GM12874 (cell line): ENCODE data around the gene MMP27.

Source experiments
- CTCF ChIP-seq: IDR thresholded peaks from 2 replicates; pipeline ENCODE4 v1.5.1; 2011; ENCODE audit warnings: low read depth, mild to moderate bottlenecking, control low read depth, low read length, moderate library complexity; ENCODE audit not compliant: insufficient read depth

Gene MMP27

DNA sequence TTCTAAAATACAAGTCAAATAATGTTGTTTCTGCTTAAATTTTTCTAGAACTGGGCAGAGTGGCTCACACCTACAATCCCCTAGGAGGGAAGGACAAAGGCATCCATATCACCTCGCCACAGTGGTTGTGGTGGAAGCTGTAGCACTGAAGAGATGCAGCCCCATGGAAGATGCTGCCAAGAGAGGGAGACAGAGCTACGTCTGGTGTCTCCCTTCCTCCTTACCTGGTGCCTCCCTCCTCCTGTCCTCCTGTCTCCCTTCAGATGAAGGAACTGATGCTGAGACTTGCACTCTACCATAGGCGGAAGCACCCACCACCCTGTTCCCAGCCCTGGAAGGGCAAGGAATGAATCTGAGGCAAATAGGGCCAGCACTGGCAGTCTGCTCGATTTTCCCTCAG is 22.3 kb downstream of the MMP27 start:
- TF ChIP-seq CTCF, result no peak

DNA sequence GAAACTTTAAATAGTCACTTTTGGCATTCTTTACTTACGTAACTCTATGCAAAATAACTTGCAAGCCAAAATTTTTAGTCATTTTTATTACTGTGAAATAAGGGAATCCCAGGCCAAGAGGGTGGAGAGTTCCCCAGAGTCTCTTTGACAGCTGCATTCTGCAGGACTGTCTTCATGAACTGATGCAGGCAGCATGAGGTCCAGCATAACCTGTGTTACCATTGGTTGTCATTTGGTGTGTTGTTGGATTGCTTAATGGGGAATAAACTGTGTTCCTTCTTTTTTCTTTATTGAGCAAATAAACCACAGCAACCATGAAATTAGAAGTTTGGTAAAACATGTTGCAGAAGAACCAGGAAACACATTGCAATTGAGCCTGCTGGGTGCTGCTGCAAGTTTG is 24.6 kb downstream of the MMP27 start:
- no peak for TF ChIP-seq CTCF

- no peak for TF ChIP-seq CTCF
Measured at GRCh38 chr11:102678022-102678421, 27.5 kb downstream of the MMP27 start.

DNA sequence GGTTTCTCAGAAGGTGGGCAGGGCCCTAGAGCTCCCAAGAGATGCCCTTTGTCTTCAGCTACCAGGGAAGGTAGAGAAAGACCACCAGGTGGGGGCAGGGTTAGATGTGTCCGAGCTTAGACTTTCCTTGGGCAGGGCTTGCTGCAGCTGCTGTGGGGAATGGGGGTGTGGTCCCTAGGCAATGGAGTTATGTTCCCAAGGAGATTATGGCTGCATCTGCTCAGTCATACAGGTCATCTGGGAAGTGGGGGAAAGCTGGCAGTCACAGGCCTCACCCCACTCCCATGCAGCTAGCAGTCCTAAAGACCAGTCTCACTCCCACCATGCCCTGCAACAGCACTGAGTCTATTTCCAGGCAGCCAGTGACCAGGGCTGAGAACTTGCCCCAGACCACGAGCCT is 29.5 kb downstream of the MMP27 start:
- no peak for TF ChIP-seq CTCF

DNA sequence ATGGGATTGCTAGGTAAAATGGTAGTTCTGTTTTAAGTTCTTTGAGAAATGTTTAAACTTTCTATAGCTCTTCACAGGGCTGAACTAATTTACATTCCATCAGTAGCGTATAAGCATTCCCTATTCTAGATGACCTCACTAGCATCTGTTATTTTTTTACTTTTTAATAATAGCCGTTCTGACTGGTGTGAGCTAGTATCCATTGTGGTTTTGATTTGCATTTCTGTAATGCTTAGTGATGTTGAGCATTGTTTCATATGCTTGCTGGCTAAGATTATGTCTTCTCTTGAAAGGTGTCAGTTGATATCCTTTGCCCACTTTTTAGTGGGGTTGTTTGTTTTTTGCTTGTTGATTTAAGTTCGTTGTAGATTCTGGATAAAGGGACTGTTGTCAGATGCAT is 35.9 kb downstream of the MMP27 start:
- TF ChIP-seq CTCF, result no peak

- TF ChIP-seq CTCF, result peak; percentile 72
Measured at GRCh38 chr11:102666331-102666957, 39.1 kb downstream of the MMP27 start.

DNA sequence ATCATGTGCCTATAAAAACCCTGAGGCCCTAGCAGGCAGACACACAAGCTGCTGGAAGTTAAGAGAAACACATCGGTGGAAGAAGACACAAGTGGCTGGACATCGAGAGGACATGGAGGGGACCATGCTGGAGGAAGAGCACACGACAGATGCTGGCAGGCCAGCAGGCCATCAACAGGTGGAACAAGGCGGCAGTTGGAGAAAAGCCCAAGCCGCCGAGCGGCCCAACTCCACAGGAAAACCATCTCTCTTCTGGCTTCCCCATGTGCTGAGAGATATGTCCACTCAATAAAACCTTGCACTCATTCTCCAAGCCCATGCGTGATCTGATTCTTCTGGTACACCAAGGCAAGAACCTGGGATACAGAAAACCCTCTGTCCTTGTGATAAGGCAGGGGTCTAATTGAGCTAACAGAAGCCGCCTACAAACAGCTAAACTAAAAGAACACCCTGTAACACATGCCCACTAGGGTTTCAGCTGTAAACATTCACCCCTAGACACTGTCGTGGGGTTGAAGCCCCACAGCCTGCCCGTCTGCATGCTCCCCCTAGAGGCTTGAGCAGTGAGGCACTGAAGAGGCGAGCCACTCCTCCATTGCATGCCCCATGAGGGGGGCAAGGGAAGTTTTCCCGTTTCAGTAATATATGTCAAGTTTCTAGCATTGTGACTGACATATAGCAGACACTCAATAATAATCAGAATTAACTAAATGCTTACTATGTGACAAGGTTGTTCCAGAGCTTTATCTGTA is 41.4 kb downstream of the MMP27 start:
- peak; percentile 61 for TF ChIP-seq CTCF
